Myocyte (in vitro differentiated cells): ENCODE measurements around the gene ATG10. TPM values are rescaled to one million over a fixed set of nuclear protein-coding genes. Genes with fewer than 3 reads are reported as not detected.

Experiments used
- DNase-seq: peaks from one replicate; pipeline ENCODE4 v3.0.0-alpha.2; 2012; ENCODE audit warnings: low read depth
- total RNA-seq: library from RNA; depleted of rRNA; stranded (reverse); fragments of >200 nt; gene quantifications from 2 replicates; pipeline ENCODE4 v1.2.3, GENCODE V29; 2014

ATG10 gene
- total RNA-seq, 1 donor from 2014 or later: 10.7 TPM

GRCh38 chr5:82274343-82275211, 302.8 kb downstream of the ATG10 start:
- DNase-seq: no peak

GRCh38 chr5:82275216-82275664, 303.4 kb downstream of the ATG10 start:
- DNase-seq: no peak

GRCh38 chr5:82276800-82277612, 305.2 kb downstream of the ATG10 start:
- no peak for DNase-seq

- peak; percentile 21 for DNase-seq
These were observed 305.8 kb downstream of the ATG10 start for GRCh38 chr5:82277613-82277986.

GRCh38 chr5:82277987-82278710, 306.3 kb downstream of the ATG10 start, which contains the start of gene RPS23:
Gene RPS23 (minus strand): TSS chr5:82278354. CDS start chr5:82278323, 31 bp downstream.
- DNase-seq: peak; percentile 96

GRCh38 chr5:82278711-82279370, 307.0 kb downstream of the ATG10 start:
- no peak for DNase-seq

GRCh38 chr5:82283893-82284292, 312.1 kb downstream of the ATG10 start:
- no peak for DNase-seq

GRCh38 chr5:82285206-82285605, 313.4 kb downstream of the ATG10 start:
- no peak for DNase-seq

GRCh38 chr5:82287625-82288024, 315.8 kb downstream of the ATG10 start:
- no peak for DNase-seq

GRCh38 chr5:82290005-82290404, 318.2 kb downstream of the ATG10 start:
- DNase-seq: no peak

- no peak for DNase-seq
These were observed 319.1 kb downstream of the ATG10 start for GRCh38 chr5:82290908-82291307.

- DNase-seq: no peak
These were observed 319.6 kb downstream of the ATG10 start for GRCh38 chr5:82291420-82291819.

GRCh38 chr5:82295144-82295543, 323.3 kb downstream of the ATG10 start:
- DNase-seq: no peak

- no peak for DNase-seq
These were observed 324.2 kb downstream of the ATG10 start for GRCh38 chr5:82295959-82296531.

GRCh38 chr5:82296929-82297328, 325.1 kb downstream of the ATG10 start:
- DNase-seq: no peak

- DNase-seq: no peak
These were observed 325.9 kb downstream of the ATG10 start for GRCh38 chr5:82297711-82298110.

GRCh38 chr5:82298668-82299067, 326.8 kb downstream of the ATG10 start:
- no peak for DNase-seq

GRCh38 chr5:82301190-82301589, 329.4 kb downstream of the ATG10 start:
- DNase-seq: no peak
